ENCODE measurements around the gene HMG20A. TPM values are rescaled to one million over a fixed set of nuclear protein-coding genes. Genes with fewer than 3 reads are reported as not detected.

The HMG20A gene
- total RNA-seq, 6 experiments from 2014 or later, result 14.6 to 21.1 (median 19.5) TPM

- H3K27me3 ChIP-seq, result no peaks in the 10 kb centered on the region
- H3K9me3 ChIP-seq, result no peaks in the 10 kb centered on the region
- H3K27ac ChIP-seq, result peak overlapping the region in 2 of 3 donors; percentile 10 to 40
- intact Hi-C loops (cut with DNase I), result no loop called here
- H3K4me1 ChIP-seq, result peaks cover 0 to 19% (median 2%) of the 10 kb centered on the region in 4 donors
- no peaks in the 10 kb centered on the region for H3K36me3 ChIP-seq
- DNase-seq (no peak), ATAC-seq (peak; percentile 61 to 77 (median 68))
- H3K4me3 ChIP-seq, result no peak overlapping the region
- WGBS (ENCODE audit: insufficient coverage, low coverage, low lambda C conversion rate, missing lambda C conversion rate), result 57% methylated on average over 3 of the region's 6 CpGs
- no peak for TF ChIP-seq CTCF (IDR thresholded peaks at IDR 0.05)
- no peak for TF ChIP-seq POLR2A (IDR thresholded peaks at IDR 0.05)
Measured at GRCh38 chr15:77507911-77508310, 87.2 kb downstream of the HMG20A start.

- WGBS (ENCODE audit: insufficient coverage, low coverage, low lambda C conversion rate, missing lambda C conversion rate), result 3% methylated on average over 4 of the region's 4 CpGs
- ATAC-seq (peak; percentile 24 to 62 (median 56)), DNase-seq (peak in 2 of 3 donors; percentile 67 to 77)
- intact Hi-C loops (cut with DNase I), result no loop called here
- TF ChIP-seq CTCF (IDR thresholded peaks at IDR 0.05) (no peak), POLR2A (IDR thresholded peaks at IDR 0.05) (no peak)
- Histone ChIP-seq H3K4me3 (no peak overlapping the region), H3K36me3 (no peaks in the 10 kb centered on the region), H3K27me3 (no peaks in the 10 kb centered on the region), H3K4me1 (peaks cover 0 to 17% (median 2%) of the 10 kb centered on the region in 4 donors), H3K27ac (peak overlapping the region in 2 of 3 donors; percentile 4 to 10), H3K9me3 (no peaks in the 10 kb centered on the region)
Measured at GRCh38 chr15:77508541-77509243, 88.0 kb downstream of the HMG20A start.

GRCh38 chr15:77510066-77511057 is 89.7 kb downstream of the HMG20A start:
- no peak overlapping the region for H3K27ac ChIP-seq
- TF ChIP-seq POLR2A (IDR thresholded peaks at IDR 0.05) (no peak), CTCF (IDR thresholded peaks at IDR 0.05) (no peak)
- H3K9me3 ChIP-seq, result no peaks in the 10 kb centered on the region
- no peak overlapping the region for H3K4me3 ChIP-seq
- H3K4me1 ChIP-seq, result peaks cover 0 to 12% (median 2%) of the 10 kb centered on the region in 4 donors
- intact Hi-C loops (cut with DNase I), result no loop called here
- DNase-seq (no peak), ATAC-seq (no peak)
- WGBS (ENCODE audit: insufficient coverage, low coverage, low lambda C conversion rate, missing lambda C conversion rate), result 17% methylated on average over 2 of the region's 11 CpGs
- H3K27me3 ChIP-seq, result no peaks in the 10 kb centered on the region
- H3K36me3 ChIP-seq, result no peaks in the 10 kb centered on the region

GRCh38 chr15:77511869-77512268 is 91.2 kb downstream of the HMG20A start:
- no peak overlapping the region for H3K4me3 ChIP-seq
- WGBS (ENCODE audit: insufficient coverage, low coverage, low lambda C conversion rate, missing lambda C conversion rate), result 80% methylated on average over 1 of the region's 1 CpG
- TF ChIP-seq CTCF (IDR thresholded peaks at IDR 0.05) (no peak), POLR2A (IDR thresholded peaks at IDR 0.05) (no peak)
- intact Hi-C loops (cut with DNase I), result no loop called here
- no peaks in the 10 kb centered on the region for H3K9me3 ChIP-seq
- ATAC-seq (no peak), DNase-seq (no peak)
- no peak overlapping the region for H3K27ac ChIP-seq
- H3K4me1 ChIP-seq, result peaks cover 0 to 12% (median 2%) of the 10 kb centered on the region in 4 donors
- H3K27me3 ChIP-seq, result no peaks in the 10 kb centered on the region
- H3K36me3 ChIP-seq, result no peaks in the 10 kb centered on the region
